ENCODE measurements around the gene SLC38A10. TPM values are rescaled to one million over a fixed set of nuclear protein-coding genes. Genes with fewer than 3 reads are reported as not detected.

The SLC38A10 gene
- total and polyA plus RNA-seq, 2 of the 4 experiments (the other 2 are of a cell fraction) = 12.7 to 46.7 TPM

DNA sequence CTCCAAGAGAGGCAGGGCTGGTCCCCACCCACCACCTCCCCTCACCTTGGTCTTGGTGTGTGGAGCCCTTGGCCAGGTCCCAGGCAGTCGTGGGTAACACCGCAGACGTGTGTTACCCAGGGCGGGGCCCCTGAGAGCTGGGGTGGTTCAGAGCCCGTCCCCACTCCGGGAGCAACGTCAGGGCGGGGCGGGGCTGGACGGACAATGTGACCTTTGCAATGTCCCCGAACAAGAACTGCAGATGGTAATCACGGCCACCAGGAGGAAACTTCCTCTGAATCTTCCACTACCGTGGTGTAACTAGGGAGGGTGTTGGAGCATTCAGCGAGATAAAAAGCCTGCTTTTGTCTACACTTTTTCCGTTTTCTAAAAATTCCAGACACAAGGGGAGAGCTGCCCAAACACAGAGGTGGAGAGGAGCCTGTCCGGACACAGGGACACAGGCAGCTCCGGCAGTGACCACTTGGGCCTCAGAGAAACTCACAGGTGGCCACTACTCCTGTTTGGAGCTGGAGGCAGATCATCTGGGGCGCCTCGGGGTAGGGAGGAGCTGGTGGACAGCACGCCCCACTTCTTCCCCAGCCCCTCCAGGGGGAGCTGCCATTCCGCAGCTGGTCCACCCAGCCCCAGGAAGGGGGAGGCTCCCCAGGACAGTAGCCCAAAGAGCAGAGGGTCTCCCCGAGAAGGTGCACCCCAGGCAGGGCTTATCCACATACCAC lies 14.2 kb upstream of the SLC38A10 start:
- intact Hi-C loops (cut with micrococcal nuclease) (no loop called here), in situ Hi-C loops (cut with MboI; ENCODE audit: low sequenced_read_pairs) (no loop called here), dilution Hi-C loops (cut with HindIII; ENCODE audit: low sequenced_read_pairs, unreplicated experiment) (no loop called here)
- no peaks in the 10 kb centered on the region for H3K9me1 ChIP-seq (ENCODE audit: insufficient read depth, low read length)
- H3K4me2 ChIP-seq (ENCODE audit: low read depth, low read length) = 0 out of 2 replicates have a peak overlapping the region, but pooled peaks have one; percentile 23
- H2AK5ac ChIP-seq (ENCODE audit: low read depth, low read length) = no peak overlapping the region; the same call in none of the 2 replicates
- no peak overlapping the region for H2BK5ac ChIP-seq (ENCODE audit: low read depth, low read length, poor library complexity, severe bottlenecking)
- no peaks in the 10 kb centered on the region for H3K36me3 ChIP-seq (ENCODE audit: control insufficient read depth, insufficient read depth, low read length)
- H2BK120ac ChIP-seq (ENCODE audit: low read depth, low read length) = 0 out of 2 replicates have a peak overlapping the region, but pooled peaks have one; percentile 18
- no peak overlapping the region for H4K5ac ChIP-seq (ENCODE audit: low read depth, low read length)
- no peaks in the 10 kb centered on the region for H4K20me1 ChIP-seq (ENCODE audit: insufficient read depth, low read length)
- peak overlapping the region in 1 of 2 experiments; percentile 14; a peak in 1 of 4 replicates for H4K8ac ChIP-seq (ENCODE audit: low read depth in 2 of 2, low read length in 2 of 2)
- H3K56ac ChIP-seq (ENCODE audit: extremely low read depth, insufficient read depth, low read length) = no peak overlapping the region
- peaks cover 6% of the 10 kb centered on the region; the same call in 1 of the 2 replicates for H3K4me1 ChIP-seq (ENCODE audit: control insufficient read depth, insufficient read depth, low read length)
- 15% methylated on average over 5 of the region's 22 CpGs; no CpG with 5 or more reads in 1 of the 2 experiments for WGBS, 2 experiments (ENCODE audit: extremely low coverage in 2 of 2, insufficient read length in 1 of 2)
- no peak overlapping the region for H3K27ac ChIP-seq (ENCODE audit: insufficient read depth, low read length)
- no peak overlapping the region for H3K23ac ChIP-seq (ENCODE audit: low read depth, low read length)
- no peak overlapping the region for H2BK15ac ChIP-seq (ENCODE audit: low read depth, low read length)
- no peaks in the 10 kb centered on the region for H3K79me1 ChIP-seq (ENCODE audit: low read depth in 1 of 2, low read length in 2 of 2)
- CTCF ChIA-PET = interaction anchor here (0.5 to 1.1 kb wide), 4 partner anchors 17 to 211 kb away, joined by 3 to 4 read pairs (median 3); partner anchors contain the start of gene BAHCC1
- H3K4ac ChIP-seq (ENCODE audit: low read depth, low read length) = peak overlapping the region; percentile 64
- H2AK9ac ChIP-seq (replicated peaks; ENCODE audit: low read depth, low read length, poor library complexity) = peak overlapping the region; percentile 76
- no peak overlapping the region for H3K4me3 ChIP-seq (ENCODE audit: insufficient read depth, low read depth, low read length)
- H3K27me3 ChIP-seq (ENCODE audit: control insufficient read depth, insufficient read depth, low read length) = peaks cover 13% of the 10 kb centered on the region; the same call in 1 of the 2 replicates
- POLR2A ChIA-PET (ENCODE audit: unreplicated experiment) = interaction anchor here (0.6 kb wide), 1 partner anchor 110 kb away, joined by 3 read pairs; no protein-coding TSS in a partner anchor
- peak overlapping the region; percentile 87 for H2AFZ ChIP-seq (replicated peaks; ENCODE audit: low read length, poor library complexity)
- no peak overlapping the region for H3K18ac ChIP-seq (ENCODE audit: low read depth, low read length)
- no TSS peak for BruUV-seq (replicated peaks)
- H3K9me3 ChIP-seq (ENCODE audit: control insufficient read depth, insufficient read depth, low read length) = no peaks in the 10 kb centered on the region
- no peak overlapping the region for H2BK20ac ChIP-seq (ENCODE audit: low read depth, low read length)
- H4K91ac ChIP-seq (ENCODE audit: insufficient read depth, low read depth, low read length) = no peak overlapping the region; the same call in 1 of the 2 replicates
- H3K14ac ChIP-seq (replicated peaks; ENCODE audit: low read depth, low read length) = peak overlapping the region; percentile 71
- ATAC-seq (ENCODE audit: low read depth) = peak; percentile 82
- DNase-seq = peak; percentile 51
- H3K9ac ChIP-seq (ENCODE audit: low read depth, low read length) = no peak overlapping the region
- TF ChIP-seq MAFK (IDR thresholded peaks at IDR 0.05; ENCODE audit: low read depth, low read length) (no peak), RCOR1 (IDR thresholded peaks at IDR 0.05; ENCODE audit: insufficient replicate concordance, low read length) (no peak), BHLHE40 (IDR thresholded peaks at IDR 0.05; ENCODE audit: low read depth, low read length) (no peak), CHD1 (IDR thresholded peaks at IDR 0.05; ENCODE audit: low read depth, low read length) (no peak), MAZ (IDR thresholded peaks at IDR 0.05; ENCODE audit: borderline replicate concordance, low read depth, low read length) (no peak; the same call in 1 of the 2 replicates), RFX5 (IDR thresholded peaks at IDR 0.05; ENCODE audit: low read depth, low read length) (no peak), RAD21 (IDR thresholded peaks at IDR 0.05; ENCODE audit: low read length) (peak; percentile 53), MXI1 (IDR thresholded peaks at IDR 0.05; ENCODE audit: borderline replicate concordance, low read depth, low read length) (no peak), POLR2A (IDR thresholded peaks at IDR 0.05; ENCODE audit: low read depth, low read length) (no peak), NFE2L2 (IDR thresholded peaks at IDR 0.05; ENCODE audit: low read depth, low read length) (no peak), SMC3 (IDR thresholded peaks at IDR 0.05; ENCODE audit: low read depth, low read length) (peak; percentile 43), CEBPB (IDR thresholded peaks at IDR 0.05; ENCODE audit: low read depth, low read length) (no peak), FOS (IDR thresholded peaks at IDR 0.05; ENCODE audit: low read depth, low read length) (no peak)
- TF ChIP-seq, protein P1, sequence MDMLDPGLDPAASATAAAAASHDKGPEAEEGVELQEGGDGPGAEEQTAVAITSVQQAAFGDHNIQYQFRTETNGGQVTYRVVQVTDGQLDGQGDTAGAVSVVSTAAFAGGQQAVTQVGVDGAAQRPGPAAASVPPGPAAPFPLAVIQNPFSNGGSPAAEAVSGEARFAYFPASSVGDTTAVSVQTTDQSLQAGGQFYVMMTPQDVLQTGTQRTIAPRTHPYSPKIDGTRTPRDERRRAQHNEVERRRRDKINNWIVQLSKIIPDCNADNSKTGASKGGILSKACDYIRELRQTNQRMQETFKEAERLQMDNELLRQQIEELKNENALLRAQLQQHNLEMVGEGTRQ (IDR thresholded peaks at IDR 0.05; ENCODE audit: low read depth, low read length) = no peak
- TF ChIP-seq, protein P2, sequence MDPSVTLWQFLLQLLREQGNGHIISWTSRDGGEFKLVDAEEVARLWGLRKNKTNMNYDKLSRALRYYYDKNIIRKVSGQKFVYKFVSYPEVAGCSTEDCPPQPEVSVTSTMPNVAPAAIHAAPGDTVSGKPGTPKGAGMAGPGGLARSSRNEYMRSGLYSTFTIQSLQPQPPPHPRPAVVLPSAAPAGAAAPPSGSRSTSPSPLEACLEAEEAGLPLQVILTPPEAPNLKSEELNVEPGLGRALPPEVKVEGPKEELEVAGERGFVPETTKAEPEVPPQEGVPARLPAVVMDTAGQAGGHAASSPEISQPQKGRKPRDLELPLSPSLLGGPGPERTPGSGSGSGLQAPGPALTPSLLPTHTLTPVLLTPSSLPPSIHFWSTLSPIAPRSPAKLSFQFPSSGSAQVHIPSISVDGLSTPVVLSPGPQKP (IDR thresholded peaks at IDR 0.05; ENCODE audit: borderline replicate concordance, low read depth, low read length) = no peak

Measured in IMR-90 (cell line).